Epithelial cell of esophagus (primary cell): Measurements from ENCODE around the gene PRR35.

Experiments
- DNase-seq: peaks from one replicate; pipeline ENCODE4 v3.0.0; 2010; ENCODE audit warnings: low read depth
- H3K4me3 ChIP-seq: 2 replicates; pipeline ENCODE4 v1.5.1; 2011; ENCODE audit warnings: mild to moderate bottlenecking, low read length, control low read depth
- TF ChIP-seq, protein P1 (sequence below): IDR thresholded peaks from 2 replicates; pipeline ENCODE4 v1.5.1; 2011; ENCODE audit warnings: low read depth, mild to moderate bottlenecking, low read length, control low read depth, inconsistent platforms; ENCODE audit not compliant: insufficient read depth; ENCODE audit errors: missing control alignments

Gene PRR35

DNA sequence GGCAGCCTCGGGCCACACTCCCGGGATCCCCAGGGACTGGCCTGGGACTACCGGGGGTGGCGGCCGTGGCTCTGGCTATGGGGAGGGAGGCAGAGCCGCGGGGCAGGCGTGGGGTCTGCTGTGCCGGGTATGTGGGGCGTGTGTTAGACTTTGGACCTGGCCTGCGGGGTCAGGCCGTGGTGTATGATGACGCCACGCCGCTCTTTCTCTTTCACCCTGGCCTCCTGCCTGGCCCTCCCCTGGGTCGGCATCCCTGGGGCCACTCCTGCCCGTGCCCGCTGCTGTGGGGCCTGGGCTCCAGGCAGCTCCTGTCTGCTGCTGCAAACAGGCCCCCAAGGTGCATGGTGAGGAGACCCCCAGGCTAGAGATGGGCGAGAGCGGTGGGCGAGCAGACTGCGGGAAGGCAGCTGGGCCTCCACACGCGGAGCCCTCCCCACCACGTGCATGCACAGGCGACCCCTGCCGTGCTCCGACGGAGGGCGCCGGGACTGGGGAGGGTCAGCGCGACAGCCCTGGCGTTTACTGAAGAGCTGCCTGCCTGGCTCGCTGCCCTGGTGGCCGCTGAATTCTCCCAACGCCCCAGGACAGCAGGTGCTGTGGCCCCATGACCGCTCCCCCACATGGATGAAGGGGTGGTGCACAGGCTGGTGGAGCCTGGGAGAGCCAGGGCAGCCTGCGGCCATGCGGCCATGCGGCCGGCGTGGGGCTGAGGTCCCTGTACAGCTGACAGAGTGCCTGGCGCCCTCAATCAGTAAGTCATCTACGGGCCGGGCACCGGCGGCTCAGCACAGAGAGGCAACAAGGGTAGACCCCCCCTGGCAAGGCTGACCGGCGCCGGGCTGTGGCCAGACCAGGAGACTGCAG lies 16.7 kb upstream of the PRR35 start:
- no peak overlapping the region for H3K4me3 ChIP-seq
- TF ChIP-seq, protein P1, sequence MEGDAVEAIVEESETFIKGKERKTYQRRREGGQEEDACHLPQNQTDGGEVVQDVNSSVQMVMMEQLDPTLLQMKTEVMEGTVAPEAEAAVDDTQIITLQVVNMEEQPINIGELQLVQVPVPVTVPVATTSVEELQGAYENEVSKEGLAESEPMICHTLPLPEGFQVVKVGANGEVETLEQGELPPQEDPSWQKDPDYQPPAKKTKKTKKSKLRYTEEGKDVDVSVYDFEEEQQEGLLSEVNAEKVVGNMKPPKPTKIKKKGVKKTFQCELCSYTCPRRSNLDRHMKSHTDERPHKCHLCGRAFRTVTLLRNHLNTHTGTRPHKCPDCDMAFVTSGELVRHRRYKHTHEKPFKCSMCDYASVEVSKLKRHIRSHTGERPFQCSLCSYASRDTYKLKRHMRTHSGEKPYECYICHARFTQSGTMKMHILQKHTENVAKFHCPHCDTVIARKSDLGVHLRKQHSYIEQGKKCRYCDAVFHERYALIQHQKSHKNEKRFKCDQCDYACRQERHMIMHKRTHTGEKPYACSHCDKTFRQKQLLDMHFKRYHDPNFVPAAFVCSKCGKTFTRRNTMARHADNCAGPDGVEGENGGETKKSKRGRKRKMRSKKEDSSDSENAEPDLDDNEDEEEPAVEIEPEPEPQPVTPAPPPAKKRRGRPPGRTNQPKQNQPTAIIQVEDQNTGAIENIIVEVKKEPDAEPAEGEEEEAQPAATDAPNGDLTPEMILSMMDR = no peak
- no peak for DNase-seq

DNA sequence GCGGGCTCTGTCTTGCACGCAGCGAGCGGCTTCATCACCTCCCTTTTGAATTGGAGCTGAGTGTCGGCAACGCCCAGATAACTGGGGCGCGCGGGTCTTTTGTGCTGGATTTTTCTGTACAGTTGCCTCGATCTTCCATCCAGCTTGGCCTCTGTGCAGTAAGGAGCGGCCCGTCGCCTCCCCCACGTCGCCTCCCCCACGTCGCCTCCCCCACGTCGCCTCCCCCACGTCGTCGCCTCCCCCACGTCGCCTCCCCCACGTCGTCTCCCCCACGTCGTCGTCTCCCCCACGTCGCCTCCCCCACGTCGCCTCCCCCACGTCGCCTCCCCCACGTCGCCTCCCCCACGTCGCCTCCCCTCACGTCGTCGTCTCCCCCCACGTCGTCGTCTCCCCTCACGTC lies 15.7 kb upstream of the PRR35 start:
- no peak for DNase-seq
- H3K4me3 ChIP-seq = no peak overlapping the region
- TF ChIP-seq, protein P1 = no peak

- H3K4me3 ChIP-seq = no peak overlapping the region
- DNase-seq = peak; percentile 61
- TF ChIP-seq, protein P1 = peak; percentile 60
Observed at GRCh38 chr16:546909-547770, 13.1 kb upstream of the PRR35 start.

GRCh38 chr16:548586-548985 lies 11.6 kb upstream of the PRR35 start:
- TF ChIP-seq, protein P1 = no peak
- DNase-seq = no peak
- H3K4me3 ChIP-seq = no peak overlapping the region

DNA sequence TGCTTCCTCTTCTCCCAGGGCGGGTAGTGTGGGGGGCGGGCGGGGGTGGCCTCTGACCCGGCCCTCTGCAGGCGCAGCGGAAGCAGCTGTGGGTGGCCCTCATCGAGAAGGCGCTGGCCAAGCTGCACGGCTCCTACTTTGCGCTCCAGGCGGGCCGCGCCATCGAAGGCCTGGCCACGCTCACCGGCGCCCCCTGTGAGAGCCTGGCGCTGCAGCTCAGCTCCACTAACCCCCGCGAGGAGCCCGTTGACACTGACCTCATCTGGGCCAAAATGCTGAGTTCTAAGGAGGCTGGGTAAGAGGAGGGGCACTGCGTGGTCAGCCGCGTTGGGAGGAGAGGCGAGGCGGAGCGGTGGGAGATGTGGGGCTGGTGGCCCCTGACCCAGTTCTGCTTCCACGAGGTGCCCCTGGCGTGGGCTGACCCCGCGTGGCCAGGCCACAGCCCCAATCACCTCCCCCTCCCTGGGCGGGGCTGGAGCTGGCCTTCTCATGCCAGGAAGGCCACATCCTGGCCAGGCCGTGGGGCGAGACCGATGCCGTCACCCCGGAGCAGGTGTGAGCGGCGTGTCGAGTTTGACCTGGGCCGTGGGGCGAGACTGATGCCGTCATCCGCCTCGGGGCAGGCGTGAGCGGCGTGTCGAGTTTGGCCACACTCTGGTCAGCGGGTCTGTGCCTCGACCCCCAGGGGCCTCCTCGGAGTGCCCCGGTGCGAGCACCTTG lies 10.5 kb upstream of the PRR35 start:
- TF ChIP-seq, protein P1 = peak; percentile 5
- no peak overlapping the region for H3K4me3 ChIP-seq
- DNase-seq = no peak

DNA sequence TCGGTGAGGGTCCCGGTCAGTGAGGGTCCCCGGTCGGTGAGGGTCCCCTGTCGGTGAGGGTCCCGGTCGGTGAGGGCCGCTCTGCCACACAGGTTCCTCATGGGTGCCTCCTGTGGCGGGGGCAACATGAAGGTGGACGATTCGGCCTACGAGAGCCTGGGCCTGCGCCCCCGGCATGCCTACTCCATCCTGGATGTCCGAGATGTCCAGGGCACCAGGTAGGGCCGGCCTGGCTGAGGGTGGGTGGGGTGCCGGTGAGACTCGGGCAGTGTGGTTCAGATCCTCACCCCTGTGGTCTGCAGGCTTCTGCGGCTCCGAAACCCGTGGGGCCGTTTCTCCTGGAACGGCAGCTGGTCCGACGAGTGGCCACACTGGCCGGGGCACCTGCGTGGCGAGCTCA lies 9.0 kb upstream of the PRR35 start:
- TF ChIP-seq, protein P1 = no peak
- no peak for DNase-seq
- no peak overlapping the region for H3K4me3 ChIP-seq
